ENCODE measurements around the gene S100A16.
"Not testable (repeated sequence)": the region's sequence is repeated elsewhere in the genome, so short reads cannot be mapped to it uniquely, and the experiment has no call there.

Gene S100A16

GRCh38 chr1:153612755-153613331 lies at the start of gene S100A16:
TSS of gene S100A16 (minus strand) at chr1:153613137. CDS start at chr1:153608151, 4,986 bp downstream.
- no peak for FAIRE-seq

DNA sequence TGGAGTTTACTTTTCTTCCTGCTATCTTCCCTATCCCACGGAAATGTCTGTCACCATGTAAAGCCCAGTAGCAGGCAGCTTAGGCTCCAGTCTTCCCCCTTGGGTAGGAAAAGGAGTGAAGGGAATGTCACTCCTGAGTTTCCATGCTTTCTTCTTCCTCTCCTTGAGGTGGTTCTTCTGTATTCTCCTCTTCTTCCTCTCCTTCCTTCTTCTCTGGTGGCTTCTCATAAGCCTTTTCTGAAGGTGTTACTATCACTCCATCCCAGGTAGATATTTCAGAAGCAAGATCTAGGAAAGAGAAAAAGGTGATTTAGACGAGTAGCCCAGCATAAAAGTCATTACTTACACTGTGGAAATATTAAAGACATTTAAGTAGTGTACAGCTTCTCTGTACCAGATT lies 49.3 kb upstream of the S100A16 start:
- no peak for FAIRE-seq

DNA sequence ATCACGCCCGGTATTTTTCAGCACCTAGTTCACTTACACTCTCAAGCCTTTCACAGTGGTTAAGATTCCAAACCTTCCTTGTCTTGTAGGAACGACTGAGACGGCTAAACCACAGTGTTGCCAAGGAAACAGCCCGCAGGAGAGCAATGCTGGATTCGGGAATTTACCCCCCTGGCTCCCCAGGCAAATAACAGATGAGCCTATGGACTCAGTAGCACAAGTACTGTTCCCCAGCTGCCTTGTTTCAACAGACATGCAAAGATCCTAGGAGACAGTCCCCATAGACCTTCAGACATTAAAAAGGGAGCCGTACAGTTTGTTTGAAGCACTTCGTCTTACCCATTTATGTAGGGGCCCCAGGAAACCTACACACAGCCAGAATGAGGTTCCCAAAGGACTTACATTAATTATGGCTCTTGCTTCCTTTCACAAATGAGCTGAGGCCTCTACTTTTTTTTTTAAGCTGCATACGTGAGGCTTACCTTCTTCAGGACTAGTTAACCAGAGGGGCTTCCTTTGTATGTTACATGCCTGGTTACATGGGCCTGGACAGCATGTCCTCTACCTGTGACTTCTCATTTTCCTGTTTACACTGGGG lies 48.3 kb upstream of the S100A16 start:
- no peak for FAIRE-seq

DNA sequence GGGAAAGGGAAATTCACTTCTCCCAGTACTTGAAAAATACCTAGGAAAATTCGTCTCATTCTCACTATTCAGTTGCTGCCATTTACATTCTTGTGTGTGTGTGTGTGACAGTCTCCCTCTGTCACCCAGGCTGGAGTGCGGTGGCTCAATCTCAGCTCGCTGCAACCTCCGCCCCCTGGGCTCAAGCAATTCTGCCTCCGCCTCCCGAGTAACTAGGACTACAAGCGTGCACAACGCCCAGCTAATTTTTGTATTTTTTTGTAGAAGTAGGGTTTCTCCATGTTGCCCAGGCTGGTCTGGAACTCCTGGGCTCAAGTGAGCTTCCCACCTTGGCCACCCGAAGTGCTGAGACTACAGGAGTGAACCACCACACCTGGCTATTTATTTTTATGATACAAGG lies 46.7 kb upstream of the S100A16 start:
- no peak for FAIRE-seq

- FAIRE-seq: no peak
These were observed 46.2 kb upstream of the S100A16 start for GRCh38 chr1:153659175-153659534.

DNA sequence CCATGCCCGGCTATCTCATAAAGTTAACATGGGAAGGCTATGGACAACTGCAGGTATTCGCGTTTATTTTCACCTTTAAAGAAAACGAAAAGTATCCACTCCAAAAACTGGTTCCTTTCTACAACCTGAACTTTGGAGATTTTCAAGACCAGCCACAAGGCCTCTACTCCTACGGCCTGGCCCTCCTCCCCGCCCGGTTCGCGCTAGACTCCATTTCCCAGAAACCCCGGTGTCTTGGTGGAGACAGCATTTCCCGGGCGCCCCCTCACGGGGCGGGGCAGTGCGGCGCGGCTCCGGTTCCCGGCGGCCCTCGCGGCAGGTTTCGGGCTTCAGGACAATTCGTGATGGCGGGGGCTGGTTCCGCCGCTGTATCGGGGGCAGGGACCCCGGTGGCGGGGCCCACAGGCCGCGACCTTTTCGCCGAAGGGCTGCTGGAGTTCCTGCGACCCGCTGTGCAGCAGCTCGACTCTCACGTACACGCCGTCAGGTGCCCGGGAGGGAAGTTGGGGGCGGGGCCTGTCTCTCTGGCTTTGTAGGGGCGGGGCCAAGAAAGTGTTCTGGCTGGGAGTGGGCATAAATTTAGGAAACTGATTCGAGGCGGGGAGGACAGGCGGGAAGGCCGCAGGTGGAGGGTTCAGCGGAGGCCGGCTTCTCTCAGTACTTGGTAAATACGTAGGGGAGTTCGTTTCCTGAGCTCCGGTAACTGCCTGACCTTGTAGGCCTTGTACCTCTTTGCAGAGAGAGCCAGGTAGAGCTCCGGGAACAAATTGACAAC lies 45.6 kb upstream of the S100A16 start, which contains the start of gene SNAPIN:
SNAPIN (plus strand) TSS at position 304 of the 775 bp plus-strand sequence; CDS start at position 345, 41 bp downstream.
- no peak for FAIRE-seq

GRCh38 chr1:153655333-153655732 lies 42.4 kb upstream of the S100A16 start:
- FAIRE-seq: no peak

DNA sequence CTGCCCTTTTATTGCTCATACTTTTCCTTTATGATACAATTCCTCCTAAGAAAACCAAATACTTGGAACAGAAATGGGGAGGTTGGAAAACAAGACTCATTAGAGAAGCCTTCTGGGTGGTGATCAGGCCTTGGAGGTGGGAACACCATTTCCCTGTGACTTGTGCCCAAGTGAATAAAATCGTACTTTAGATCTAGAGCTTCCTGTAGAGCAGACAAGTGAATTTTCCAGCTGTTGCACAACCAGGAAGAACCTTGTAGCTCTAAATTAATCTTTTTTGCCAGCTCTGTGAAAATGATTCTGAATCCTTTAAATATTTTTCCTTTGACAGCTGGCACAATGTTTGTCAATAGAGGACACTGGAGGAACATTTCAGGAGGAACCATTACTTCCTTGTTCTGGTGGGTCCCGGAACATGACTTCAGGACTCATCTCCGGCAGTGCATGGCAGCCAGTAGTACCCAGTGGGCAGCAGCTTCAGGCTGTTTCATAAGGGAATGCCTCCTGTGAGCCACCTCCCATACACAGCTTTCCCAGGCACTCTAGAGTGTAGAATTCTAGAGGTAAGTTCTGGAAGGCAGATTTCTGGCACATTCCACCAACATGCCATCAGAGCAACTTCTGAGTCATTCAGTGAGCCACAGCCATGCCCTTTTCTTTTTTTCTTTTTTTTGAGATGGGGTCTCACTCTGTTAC lies 40.0 kb upstream of the S100A16 start:
- FAIRE-seq: no peak

DNA sequence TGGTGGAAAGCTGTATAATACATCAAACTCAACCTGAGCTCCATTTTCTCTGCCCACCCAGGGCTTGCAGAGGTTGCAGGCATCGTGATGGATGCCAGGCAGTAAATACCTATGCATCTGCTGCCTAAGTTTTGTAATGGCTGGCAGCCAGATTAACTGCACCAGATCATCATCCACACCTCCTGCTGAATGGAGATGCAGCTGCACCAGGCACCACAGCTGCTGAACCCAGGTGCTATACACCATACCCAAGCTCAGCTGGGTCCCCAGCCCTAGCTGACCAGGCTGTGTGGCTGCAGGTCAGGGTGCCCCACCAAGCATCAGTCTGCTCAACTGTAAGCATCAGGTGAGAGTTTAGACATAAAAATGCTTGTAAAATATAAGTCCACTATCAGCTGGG lies 38.8 kb upstream of the S100A16 start:
- no peak for FAIRE-seq

- FAIRE-seq: no peak
These were observed 36.9 kb upstream of the S100A16 start for GRCh38 chr1:153649863-153650235.

DNA sequence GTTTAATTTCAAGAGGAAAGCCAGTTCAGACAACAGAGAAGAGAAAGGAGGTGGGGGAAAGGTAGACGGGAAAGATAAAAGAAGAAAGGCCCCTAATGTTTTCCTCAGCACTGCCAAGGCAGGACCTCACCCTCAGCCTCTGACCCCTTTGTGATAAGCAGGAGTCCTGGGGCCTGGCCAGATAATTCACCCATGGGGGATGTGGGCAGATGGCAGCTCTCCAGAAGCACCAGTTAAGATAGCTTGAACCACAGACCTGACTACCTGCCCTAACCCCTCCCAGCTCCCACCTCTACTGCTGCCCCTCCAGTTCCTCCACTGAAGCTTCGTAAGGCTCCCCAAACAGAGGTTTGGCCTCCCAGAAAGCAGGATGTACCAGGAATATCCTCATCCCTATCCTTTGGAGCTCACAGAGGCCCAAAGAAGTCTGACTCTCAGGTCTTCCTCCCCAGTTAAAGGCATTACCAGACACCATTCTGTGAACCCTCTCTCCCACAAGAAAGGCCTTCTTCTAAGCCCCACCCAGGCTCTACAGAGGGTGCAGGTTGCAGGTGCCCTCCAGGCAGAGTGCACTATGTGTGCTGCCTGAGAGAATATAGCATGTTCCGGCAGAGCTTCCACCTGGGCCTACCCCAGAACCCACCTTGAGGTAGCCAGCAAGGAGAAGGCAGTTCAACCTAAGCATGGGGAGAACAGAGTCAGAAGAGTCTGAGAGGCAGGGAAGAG lies 36.4 kb upstream of the S100A16 start:
- FAIRE-seq: no peak

GRCh38 chr1:153648000-153648643 lies 35.2 kb upstream of the S100A16 start:
- FAIRE-seq: no peak

DNA sequence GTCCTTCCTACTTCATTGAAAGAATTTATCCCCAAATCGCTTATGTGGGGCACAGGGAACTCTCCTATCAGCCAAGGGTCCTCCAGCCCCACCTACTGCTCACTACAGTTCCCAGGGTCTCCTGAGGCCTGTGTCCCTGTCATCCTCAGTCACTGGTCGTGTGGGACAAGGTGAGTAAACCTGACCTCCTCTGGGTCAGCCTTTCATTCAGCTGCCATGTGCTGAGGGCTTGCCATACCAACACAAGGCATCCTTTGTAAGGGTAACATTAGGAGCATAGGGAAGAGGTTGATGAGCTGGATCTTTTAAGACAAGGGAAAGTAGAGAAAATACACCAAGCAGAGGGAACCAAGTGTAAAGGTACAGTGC lies 34.4 kb upstream of the S100A16 start:
- FAIRE-seq: no peak

GRCh38 chr1:153646672-153647345 lies 33.9 kb upstream of the S100A16 start:
- FAIRE-seq: no peak

DNA sequence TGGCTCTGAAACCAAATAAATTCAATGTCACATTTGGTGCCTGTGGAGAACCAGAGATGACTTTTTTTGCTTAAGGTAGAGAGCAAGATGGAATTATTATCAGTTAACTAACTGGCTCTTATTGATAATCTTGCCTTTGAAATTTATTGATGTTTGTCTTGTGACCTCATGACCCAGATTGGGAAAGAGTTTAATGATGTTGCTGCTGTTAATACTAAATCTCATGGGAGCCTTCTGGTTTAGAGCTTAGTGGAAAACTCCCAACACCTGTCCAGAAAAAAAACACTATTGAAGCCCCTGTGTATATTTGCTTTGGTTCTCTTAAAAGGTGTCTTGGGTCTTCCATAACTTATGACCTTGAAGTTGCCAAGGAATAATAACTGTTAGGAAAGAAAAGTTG lies 30.9 kb upstream of the S100A16 start:
- FAIRE-seq: no peak

DNA sequence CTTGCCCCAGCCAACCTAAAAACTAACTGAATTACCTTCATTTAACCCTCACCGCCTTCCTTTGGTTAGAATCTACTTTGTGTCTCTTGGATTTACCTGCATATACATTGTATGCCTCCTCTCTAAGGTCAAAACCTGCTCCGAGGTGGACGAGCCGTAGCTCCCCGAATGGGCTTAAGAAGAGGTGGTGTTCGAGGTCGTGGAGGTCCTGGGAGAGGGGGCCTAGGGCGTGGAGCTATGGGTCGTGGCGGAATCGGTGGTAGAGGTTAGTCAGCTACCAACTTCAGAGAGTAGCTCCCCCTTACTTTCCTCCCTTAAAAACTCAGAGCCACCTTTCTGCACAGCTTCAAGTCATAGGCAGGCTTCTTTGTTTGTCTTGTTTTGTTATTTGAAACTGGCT lies 30.2 kb upstream of the S100A16 start:
- no peak for FAIRE-seq

GRCh38 chr1:153642161-153642560 lies 29.2 kb upstream of the S100A16 start:
- FAIRE-seq: no peak

GRCh38 chr1:153640861-153641260 lies 27.9 kb upstream of the S100A16 start:
- FAIRE-seq: no peak

GRCh38 chr1:153640213-153640612 lies 27.3 kb upstream of the S100A16 start:
- FAIRE-seq: not testable (repeated sequence)

DNA sequence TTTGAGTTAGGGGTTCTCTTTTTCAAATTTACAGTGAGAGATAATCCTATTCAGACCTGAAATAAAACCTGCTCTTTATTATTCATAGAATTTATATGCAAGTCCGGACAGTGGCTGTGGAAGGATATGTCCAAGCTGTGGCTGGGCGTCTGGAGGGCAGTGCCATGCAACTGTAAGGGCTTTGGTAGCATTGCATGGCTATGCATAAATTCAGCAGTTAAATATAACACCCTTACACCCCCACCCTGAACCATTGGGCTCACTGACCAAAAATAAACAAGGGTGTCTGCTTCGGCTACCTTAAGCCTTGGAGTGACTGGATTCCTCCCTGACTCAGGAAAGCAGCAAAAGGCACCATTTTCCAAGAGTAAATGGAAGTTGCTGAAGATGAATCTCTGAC lies 26.3 kb upstream of the S100A16 start:
- FAIRE-seq: no peak

DNA sequence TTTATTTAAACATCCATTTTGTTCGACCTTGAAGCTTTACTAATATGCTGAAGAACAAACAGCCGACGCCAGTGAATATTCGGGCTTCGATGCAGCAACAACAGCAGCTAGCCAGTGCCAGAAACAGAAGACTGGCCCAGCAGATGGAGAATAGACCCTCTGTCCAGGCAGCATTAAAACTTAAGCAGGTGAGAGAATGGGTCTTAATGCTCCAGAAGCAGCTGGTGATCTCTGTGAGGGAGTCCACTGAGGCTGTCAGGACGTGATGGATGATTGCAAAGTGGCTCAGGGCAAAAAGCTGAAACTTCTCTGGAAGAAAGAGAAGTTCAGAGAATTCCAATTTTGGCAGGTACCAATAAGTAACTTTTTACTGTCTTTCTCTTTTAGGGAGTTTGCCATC lies 25.3 kb upstream of the S100A16 start:
- no peak for FAIRE-seq

- no peak for FAIRE-seq
These were observed 23.4 kb upstream of the S100A16 start for GRCh38 chr1:153636312-153636711.

Data from colon (tissue), 2 donors.